ENCODE measurements around the gene PDS5B.

DNA sequence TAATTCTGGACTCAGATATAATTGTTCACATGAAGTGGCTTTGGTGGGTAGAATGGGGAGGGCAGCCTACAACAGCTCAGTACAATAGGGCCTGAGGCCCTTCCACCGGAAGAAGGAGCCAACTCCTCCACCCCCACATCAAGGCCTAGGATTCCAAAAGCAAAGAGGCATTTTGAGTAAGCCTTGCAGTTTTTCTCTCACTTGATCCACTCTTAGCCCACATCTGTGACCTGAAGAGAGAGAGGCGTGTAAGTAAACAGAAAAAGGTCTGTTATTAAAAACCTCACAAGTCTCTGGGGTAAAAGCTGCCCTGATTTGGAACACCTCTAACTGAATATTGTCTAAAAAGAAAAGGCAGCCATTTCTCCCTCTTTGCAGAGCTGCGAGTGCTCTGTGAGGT, 215.9 kb downstream of the PDS5B start:
- no peak for TF ChIP-seq CTCF (IDR thresholded peaks at IDR 0.05)
- TF ChIP-seq POLR2A (IDR thresholded peaks at IDR 0.05) = no peak
- TF ChIP-seq POLR2AphosphoS5 (IDR thresholded peaks at IDR 0.05) = no peak
- no peak for TF ChIP-seq EP300 (IDR thresholded peaks at IDR 0.05)

All from gastroesophageal sphincter (tissue), 3 donors.